HG03439 (cell line): ENCODE measurements around the gene ANKRD28.
"Not testable (repeated sequence)": the region's sequence is repeated elsewhere in the genome, so short reads cannot be mapped to it uniquely, and the experiment has no call there.

ENCODE experiments used
- ATAC-seq: cut with Tn5 transposase; IDR thresholded peaks from one replicate; pipeline ENCODE4 v1.9.1; 2021; ENCODE audit warnings: mild to moderate bottlenecking, moderate library complexity; ENCODE audit not compliant: unreplicated experiment

The ANKRD28 gene

GRCh38 chr3:15638891-15639262 lies 158.9 kb downstream of the ANKRD28 start:
- no peak for ATAC-seq

- ATAC-seq, result no peak
Measured at GRCh38 chr3:15638193-15638890, 159.4 kb downstream of the ANKRD28 start.

- ATAC-seq, result no peak
Measured at GRCh38 chr3:15637131-15637951, 160.4 kb downstream of the ANKRD28 start.

DNA sequence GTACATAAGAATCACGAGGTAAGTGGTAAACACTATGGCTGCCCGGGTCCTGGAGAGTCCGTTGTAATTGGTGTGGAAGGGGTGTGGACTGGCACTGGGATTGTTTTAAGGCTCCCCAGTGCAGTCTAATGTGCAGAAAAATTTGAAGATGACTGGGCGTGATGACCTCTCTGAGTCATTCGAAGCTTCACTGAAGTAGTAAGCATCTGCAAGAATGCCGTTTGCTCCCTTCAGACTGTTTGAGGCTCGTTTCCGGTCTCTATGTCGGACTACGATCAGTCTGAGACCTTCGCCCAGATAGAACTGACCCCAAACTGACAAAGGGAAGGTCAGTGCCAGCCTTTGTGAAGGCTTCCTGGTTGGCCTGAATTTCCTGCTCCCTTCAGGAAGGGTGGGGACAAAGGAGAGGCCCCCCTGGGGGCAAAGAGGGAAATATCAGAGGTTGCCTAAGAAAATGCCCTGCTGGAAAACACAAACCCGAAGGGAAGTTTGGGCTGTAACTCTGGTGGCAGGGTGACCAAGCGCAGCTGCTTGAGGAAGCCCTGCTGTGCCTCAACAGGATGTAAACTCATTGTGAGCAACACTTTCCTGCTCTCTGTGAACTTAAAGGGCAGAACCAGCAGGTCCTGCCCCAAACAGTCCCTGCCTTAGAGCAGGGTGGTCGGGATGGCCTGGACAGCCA lies 161.6 kb downstream of the ANKRD28 start:
- peak; percentile 56 for ATAC-seq

- no peak for ATAC-seq
Measured at GRCh38 chr3:15635121-15635661, 162.6 kb downstream of the ANKRD28 start.

GRCh38 chr3:15634671-15635070 lies 163.1 kb downstream of the ANKRD28 start:
- no peak for ATAC-seq

- ATAC-seq, result no peak
Measured at GRCh38 chr3:15633766-15634598, 163.8 kb downstream of the ANKRD28 start.

- no peak for ATAC-seq
Measured at GRCh38 chr3:15633159-15633558, 164.6 kb downstream of the ANKRD28 start.

- no peak for ATAC-seq
Measured at GRCh38 chr3:15632212-15632580, 165.6 kb downstream of the ANKRD28 start.

GRCh38 chr3:15631426-15632211 lies 166.2 kb downstream of the ANKRD28 start:
- ATAC-seq, result no peak

DNA sequence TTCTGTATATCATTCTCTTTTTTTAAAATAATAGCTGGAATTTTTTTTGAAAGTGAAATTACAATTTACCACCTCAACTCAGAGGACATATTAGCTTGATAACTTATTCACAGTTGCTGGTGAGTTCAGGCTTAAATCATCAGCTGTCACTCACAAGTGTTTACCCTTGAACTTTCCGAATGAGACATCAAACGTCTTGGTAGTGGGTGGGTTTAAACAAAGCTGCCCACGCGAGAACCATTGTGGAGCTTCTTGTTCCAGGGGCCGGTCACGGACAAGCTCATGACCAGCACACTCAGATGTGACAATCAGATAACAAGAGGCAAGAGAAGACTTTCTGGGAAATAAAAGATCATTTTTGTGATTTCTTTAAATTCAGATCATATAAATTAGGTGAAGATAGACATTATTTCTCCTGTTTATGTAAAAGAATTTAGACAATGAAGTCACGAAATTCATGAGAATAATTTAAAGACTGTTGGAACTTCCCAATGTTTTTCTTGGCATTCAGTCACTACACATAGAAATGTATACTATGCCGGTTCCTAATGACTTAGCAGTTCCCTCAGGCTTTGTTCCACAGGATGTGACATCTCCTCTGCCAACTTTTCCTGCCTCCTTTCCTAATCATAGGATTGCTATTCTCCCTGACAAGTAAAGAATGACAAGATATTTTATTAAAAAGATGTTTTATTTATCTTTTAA lies 167.0 kb downstream of the ANKRD28 start:
- ATAC-seq, result peak; percentile 48

GRCh38 chr3:15629860-15630597 lies 167.8 kb downstream of the ANKRD28 start:
- ATAC-seq, result peak; percentile 94

- no peak for ATAC-seq
Measured at GRCh38 chr3:15628967-15629366, 168.8 kb downstream of the ANKRD28 start.

- no peak for ATAC-seq
Measured at GRCh38 chr3:15623535-15624440, 174.0 kb downstream of the ANKRD28 start.

- ATAC-seq, result not testable (repeated sequence)
Measured at GRCh38 chr3:15619659-15620464, 177.9 kb downstream of the ANKRD28 start.
